ENCODE results near the gene FAF1.

DNA sequence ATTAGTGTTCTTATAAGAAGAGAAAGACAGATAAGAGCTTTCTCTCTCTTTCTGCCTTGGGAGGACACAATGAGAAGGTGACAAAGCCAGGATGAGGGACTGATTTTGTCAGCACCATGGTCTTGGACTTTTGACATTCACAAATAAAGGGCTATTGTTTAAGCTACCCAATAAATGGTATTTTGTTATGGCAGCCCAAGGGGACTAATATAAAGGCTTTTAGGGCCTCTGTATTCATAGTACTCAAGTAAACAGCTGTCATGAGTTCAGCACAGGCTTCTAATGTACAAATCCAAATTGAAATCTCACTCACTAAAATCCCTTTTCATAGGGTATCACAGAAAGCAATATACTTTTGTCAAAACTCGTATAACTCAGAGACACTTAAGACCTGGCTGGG lies 242.7 kb downstream of the FAF1 start:
- TF ChIP-seq, protein P1, sequence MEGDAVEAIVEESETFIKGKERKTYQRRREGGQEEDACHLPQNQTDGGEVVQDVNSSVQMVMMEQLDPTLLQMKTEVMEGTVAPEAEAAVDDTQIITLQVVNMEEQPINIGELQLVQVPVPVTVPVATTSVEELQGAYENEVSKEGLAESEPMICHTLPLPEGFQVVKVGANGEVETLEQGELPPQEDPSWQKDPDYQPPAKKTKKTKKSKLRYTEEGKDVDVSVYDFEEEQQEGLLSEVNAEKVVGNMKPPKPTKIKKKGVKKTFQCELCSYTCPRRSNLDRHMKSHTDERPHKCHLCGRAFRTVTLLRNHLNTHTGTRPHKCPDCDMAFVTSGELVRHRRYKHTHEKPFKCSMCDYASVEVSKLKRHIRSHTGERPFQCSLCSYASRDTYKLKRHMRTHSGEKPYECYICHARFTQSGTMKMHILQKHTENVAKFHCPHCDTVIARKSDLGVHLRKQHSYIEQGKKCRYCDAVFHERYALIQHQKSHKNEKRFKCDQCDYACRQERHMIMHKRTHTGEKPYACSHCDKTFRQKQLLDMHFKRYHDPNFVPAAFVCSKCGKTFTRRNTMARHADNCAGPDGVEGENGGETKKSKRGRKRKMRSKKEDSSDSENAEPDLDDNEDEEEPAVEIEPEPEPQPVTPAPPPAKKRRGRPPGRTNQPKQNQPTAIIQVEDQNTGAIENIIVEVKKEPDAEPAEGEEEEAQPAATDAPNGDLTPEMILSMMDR (IDR thresholded peaks at IDR 0.05) = no peak
- no peak for TF ChIP-seq POLR2A (IDR thresholded peaks at IDR 0.05)

Measured in right lobe of liver (tissue), 4 donors.